ENCODE results near the gene EYS. TPM values are rescaled to one million over a fixed set of nuclear protein-coding genes. Genes with fewer than 3 reads are reported as not detected.
A peak's percentile ranks its signal among the peaks of the same experiment; 100 is the strongest.

Gene EYS
- total RNA-seq, 4 donors from 2014 or later: under 0.01 TPM; not detected in 3

DNA sequence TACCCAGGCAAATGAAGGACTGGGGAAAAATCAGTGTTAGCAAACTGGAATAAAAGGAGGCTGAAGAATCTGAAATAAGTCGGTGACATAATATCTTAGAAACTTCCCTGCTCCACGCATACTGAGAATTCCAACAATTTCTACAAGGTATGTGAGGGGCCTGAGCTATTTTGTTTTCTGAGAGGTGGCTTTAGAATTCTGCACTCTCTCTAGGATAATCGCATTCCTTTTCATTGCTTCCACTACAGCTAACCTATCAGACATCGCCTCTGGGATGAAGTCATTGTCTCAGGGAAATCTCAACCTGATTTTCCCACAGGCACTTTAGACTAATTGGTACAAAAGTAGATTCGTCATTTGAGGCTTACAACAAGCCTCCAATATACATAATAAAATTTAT, 1330.6 kb downstream of the EYS start:
- Histone ChIP-seq H3K4me1 (no peaks in the 10 kb centered on the region), H3K27me3 (no peaks in the 10 kb centered on the region), H3K4me3 (no peak overlapping the region), H3K9me3 (peaks cover 0 to 5% (median 0%) of the 10 kb centered on the region in 4 donors), H3K27ac (replicated peaks in 1 of 4) (no peak overlapping the region), H3K36me3 (no peaks in the 10 kb centered on the region)
- no peak for TF ChIP-seq EP300 (IDR thresholded peaks at IDR 0.05)
- TF ChIP-seq CTCF (IDR thresholded peaks at IDR 0.05): no peak
- no peak for TF ChIP-seq POLR2A (IDR thresholded peaks at IDR 0.05; ENCODE audit: low read depth)
- no peak for TF ChIP-seq POLR2AphosphoS5 (IDR thresholded peaks at IDR 0.05)
- 86% methylated on average over 5 of the region's 5 CpGs for WGBS
- DNase-seq (ENCODE audit: extremely low spot score): no peak
- intact Hi-C loops (cut with DNase I): no loop called here

- WGBS: 36% methylated on average over 1 of the region's 1 CpG
- intact Hi-C loops (cut with DNase I): no loop called here
- peaks cover 0 to 5% (median 0%) of the 10 kb centered on the region in 4 donors for H3K4me1 ChIP-seq
- H3K27ac ChIP-seq (replicated peaks in 1 of 4): peak overlapping the region in 1 of 4 donors; percentile 21
- no peaks in the 10 kb centered on the region for H3K36me3 ChIP-seq
- H3K27me3 ChIP-seq: no peaks in the 10 kb centered on the region
- TF ChIP-seq POLR2A (IDR thresholded peaks at IDR 0.05; ENCODE audit: low read depth) (no peak), CTCF (IDR thresholded peaks at IDR 0.05) (no peak), EP300 (IDR thresholded peaks at IDR 0.05) (no peak), POLR2AphosphoS5 (IDR thresholded peaks at IDR 0.05) (no peak)
- no peak for DNase-seq (ENCODE audit: extremely low spot score)
- no peak overlapping the region for H3K4me3 ChIP-seq
- no peaks in the 10 kb centered on the region for H3K9me3 ChIP-seq
Observed at GRCh38 chr6:64357430-64357829, 1349.6 kb downstream of the EYS start.

- H3K9me3 ChIP-seq: no peaks in the 10 kb centered on the region
- DNase-seq (ENCODE audit: extremely low spot score): no peak
- intact Hi-C loops (cut with DNase I): no loop called here
- H3K36me3 ChIP-seq: no peaks in the 10 kb centered on the region
- WGBS: 98% methylated on average over 1 of the region's 1 CpG
- H3K4me1 ChIP-seq: no peaks in the 10 kb centered on the region
- TF ChIP-seq POLR2A (IDR thresholded peaks at IDR 0.05; ENCODE audit: low read depth): no peak
- TF ChIP-seq CTCF (IDR thresholded peaks at IDR 0.05): no peak
- no peak for TF ChIP-seq POLR2AphosphoS5 (IDR thresholded peaks at IDR 0.05)
- no peak for TF ChIP-seq EP300 (IDR thresholded peaks at IDR 0.05)
- no peak overlapping the region for H3K27ac ChIP-seq (replicated peaks in 1 of 4)
- no peak overlapping the region for H3K4me3 ChIP-seq
- H3K27me3 ChIP-seq: no peaks in the 10 kb centered on the region
Observed at GRCh38 chr6:64347411-64347810, 1359.6 kb downstream of the EYS start.

- WGBS: 80% methylated on average over 8 of the region's 8 CpGs
- no peak for DNase-seq (ENCODE audit: extremely low spot score)
- H3K4me3 ChIP-seq: no peak overlapping the region
- H3K4me1 ChIP-seq: no peaks in the 10 kb centered on the region
- no peaks in the 10 kb centered on the region for H3K27me3 ChIP-seq
- TF ChIP-seq POLR2A (IDR thresholded peaks at IDR 0.05; ENCODE audit: low read depth): no peak
- no peak for TF ChIP-seq CTCF (IDR thresholded peaks at IDR 0.05)
- TF ChIP-seq EP300 (IDR thresholded peaks at IDR 0.05): no peak
- no peak for TF ChIP-seq POLR2AphosphoS5 (IDR thresholded peaks at IDR 0.05)
- H3K27ac ChIP-seq (replicated peaks in 1 of 4): no peak overlapping the region
- intact Hi-C loops (cut with DNase I): no loop called here
- no peaks in the 10 kb centered on the region for H3K9me3 ChIP-seq
- H3K36me3 ChIP-seq: no peaks in the 10 kb centered on the region
Observed at GRCh38 chr6:64335195-64335594, 1371.8 kb downstream of the EYS start.

- no peaks in the 10 kb centered on the region for H3K9me3 ChIP-seq
- H3K4me1 ChIP-seq: no peaks in the 10 kb centered on the region
- no peaks in the 10 kb centered on the region for H3K36me3 ChIP-seq
- H3K4me3 ChIP-seq: no peak overlapping the region
- H3K27me3 ChIP-seq: no peaks in the 10 kb centered on the region
- no peak overlapping the region for H3K27ac ChIP-seq (replicated peaks in 1 of 4)
- no peak for TF ChIP-seq POLR2A (IDR thresholded peaks at IDR 0.05; ENCODE audit: low read depth)
- TF ChIP-seq POLR2AphosphoS5 (IDR thresholded peaks at IDR 0.05): no peak
- no peak for TF ChIP-seq CTCF (IDR thresholded peaks at IDR 0.05)
- TF ChIP-seq EP300 (IDR thresholded peaks at IDR 0.05): no peak
- intact Hi-C loops (cut with DNase I): no loop called here
- WGBS: 89% methylated on average over 1 of the region's 1 CpG
- DNase-seq (ENCODE audit: extremely low spot score): no peak
Observed at GRCh38 chr6:64334636-64335035, 1372.4 kb downstream of the EYS start.
